RWPE2 (cell line): Measurements from ENCODE around the gene LZTFL1.
A peak's percentile ranks its signal among the peaks of the same experiment; 100 is the strongest.

Experiments used
- ATAC-seq: fragments of 200-7000 bp; cut with Tn5 transposase; 3 replicates; pipeline ENCODE4 v1.9.1; 2021; ENCODE audit warnings: low read depth
- DNase-seq: peaks from one replicate; pipeline ENCODE4 v3.0.0-alpha.2; 2020; ENCODE audit warnings: low spot score
- H3K27ac ChIP-seq: fragments of 450-650 bp; 2 replicates; pipeline ENCODE4 v1.5.1; 2017; ENCODE audit warnings: mild to moderate bottlenecking; ENCODE audit not compliant: poor library complexity, severe bottlenecking
- H3K27me3 ChIP-seq: fragments of 250-450 bp; sonication (Bioruptor Pico); 2 replicates; pipeline ENCODE4 v1.5.1; 2021; ENCODE audit warnings: mild to moderate bottlenecking, moderate library complexity; ENCODE audit not compliant: insufficient read depth, poor library complexity, severe bottlenecking
- H3K36me3 ChIP-seq: fragments of 250-450 bp; sonication (Bioruptor Pico); 2 replicates; pipeline ENCODE4 v1.5.1; 2020; ENCODE audit warnings: low read depth, mild to moderate bottlenecking, moderate library complexity
- H3K4me1 ChIP-seq: fragments of 250-450 bp; sonication (Bioruptor Pico); 2 replicates; pipeline ENCODE4 v1.5.1; 2021; ENCODE audit warnings: mild to moderate bottlenecking, moderate library complexity; ENCODE audit not compliant: insufficient read depth, poor library complexity, severe bottlenecking
- H3K4me3 ChIP-seq: fragments of 250-450 bp; sonication (Bioruptor Pico); 2 replicates; pipeline ENCODE4 v1.5.1; 2021; ENCODE audit warnings: mild to moderate bottlenecking, moderate library complexity; ENCODE audit not compliant: severe bottlenecking
- H3K9me3 ChIP-seq: fragments of 250-450 bp; sonication (Bioruptor Pico); 2 replicates; pipeline ENCODE4 v1.5.1; 2021; ENCODE audit warnings: mild to moderate bottlenecking, moderate library complexity; ENCODE audit not compliant: severe bottlenecking
- TF ChIP-seq, protein P1 (sequence below): fragments of 450-650 bp; IDR thresholded peaks from one replicate; pipeline ENCODE4 v1.5.1; 2017; ENCODE audit warnings: mild to moderate bottlenecking, moderate library complexity; ENCODE audit not compliant: poor library complexity, severe bottlenecking

Gene LZTFL1

DNA sequence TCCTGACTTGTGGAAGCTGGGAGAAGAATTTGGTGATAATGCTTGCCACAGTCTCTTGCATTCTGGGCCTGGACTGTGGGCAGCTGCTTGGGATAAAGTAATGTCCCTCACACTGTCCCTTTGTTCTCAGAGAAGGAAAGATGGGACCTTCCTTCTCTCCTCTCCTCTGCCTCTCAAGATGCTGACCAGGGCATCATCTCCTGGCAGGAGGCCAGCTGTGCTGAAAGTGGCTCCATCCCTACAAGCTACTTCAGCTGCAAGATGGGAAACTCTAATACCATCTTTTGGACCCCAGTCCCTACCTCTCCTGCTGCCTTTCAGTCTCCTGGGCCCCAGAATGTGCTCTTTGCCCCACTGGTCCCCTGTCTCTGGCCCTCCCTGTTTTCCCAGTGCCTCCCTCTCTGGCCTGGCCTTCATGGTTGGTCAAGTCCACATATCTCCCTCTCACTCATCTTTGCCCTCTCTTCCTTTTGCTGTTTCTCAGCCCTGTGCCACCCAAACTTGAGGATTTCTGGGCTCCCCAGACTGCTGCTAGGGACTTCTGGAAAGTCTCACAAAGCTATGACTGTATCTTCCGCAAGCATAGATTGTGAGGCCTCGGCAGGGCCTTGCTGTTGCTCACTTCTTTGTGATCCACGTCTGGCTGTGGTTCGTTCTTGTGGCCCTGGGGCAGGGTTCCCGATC is 38.5 kb downstream of the LZTFL1 start:
- Histone ChIP-seq H3K9me3 (no peaks in the 10 kb centered on the region), H3K36me3 (no peaks in the 10 kb centered on the region), H3K4me3 (no peak overlapping the region), H3K4me1 (no peaks in the 10 kb centered on the region), H3K27me3 (no peaks in the 10 kb centered on the region), H3K27ac (no peak overlapping the region)
- DNase-seq (no peak), ATAC-seq (no peak)
- TF ChIP-seq, protein P1, sequence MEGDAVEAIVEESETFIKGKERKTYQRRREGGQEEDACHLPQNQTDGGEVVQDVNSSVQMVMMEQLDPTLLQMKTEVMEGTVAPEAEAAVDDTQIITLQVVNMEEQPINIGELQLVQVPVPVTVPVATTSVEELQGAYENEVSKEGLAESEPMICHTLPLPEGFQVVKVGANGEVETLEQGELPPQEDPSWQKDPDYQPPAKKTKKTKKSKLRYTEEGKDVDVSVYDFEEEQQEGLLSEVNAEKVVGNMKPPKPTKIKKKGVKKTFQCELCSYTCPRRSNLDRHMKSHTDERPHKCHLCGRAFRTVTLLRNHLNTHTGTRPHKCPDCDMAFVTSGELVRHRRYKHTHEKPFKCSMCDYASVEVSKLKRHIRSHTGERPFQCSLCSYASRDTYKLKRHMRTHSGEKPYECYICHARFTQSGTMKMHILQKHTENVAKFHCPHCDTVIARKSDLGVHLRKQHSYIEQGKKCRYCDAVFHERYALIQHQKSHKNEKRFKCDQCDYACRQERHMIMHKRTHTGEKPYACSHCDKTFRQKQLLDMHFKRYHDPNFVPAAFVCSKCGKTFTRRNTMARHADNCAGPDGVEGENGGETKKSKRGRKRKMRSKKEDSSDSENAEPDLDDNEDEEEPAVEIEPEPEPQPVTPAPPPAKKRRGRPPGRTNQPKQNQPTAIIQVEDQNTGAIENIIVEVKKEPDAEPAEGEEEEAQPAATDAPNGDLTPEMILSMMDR = no peak

DNA sequence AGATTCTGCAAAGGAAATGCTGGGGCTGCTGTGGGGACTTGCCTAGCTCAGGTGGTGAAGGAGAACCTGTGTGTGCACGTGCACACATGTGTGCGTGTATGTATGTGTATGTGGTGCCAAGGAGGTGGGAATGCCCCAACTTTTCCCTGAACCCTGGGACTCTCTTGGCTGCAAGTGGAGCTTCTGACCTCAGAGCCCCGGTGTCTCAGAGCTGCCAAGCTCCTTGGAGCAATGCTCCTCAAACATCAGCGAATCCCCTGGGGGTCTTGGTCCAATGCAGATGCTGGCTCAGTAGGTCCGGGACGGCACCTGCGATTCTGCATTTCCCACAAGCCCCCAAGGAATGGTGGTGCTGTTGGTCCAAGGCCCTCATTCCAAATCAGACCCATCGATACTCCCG is 39.8 kb downstream of the LZTFL1 start:
- TF ChIP-seq, protein P1 = no peak
- no peak overlapping the region for H3K4me3 ChIP-seq
- H3K27me3 ChIP-seq = peaks cover 7% of the 10 kb centered on the region
- ATAC-seq = no peak
- no peak overlapping the region for H3K27ac ChIP-seq
- no peak for DNase-seq
- H3K4me1 ChIP-seq = no peaks in the 10 kb centered on the region
- no peaks in the 10 kb centered on the region for H3K9me3 ChIP-seq
- H3K36me3 ChIP-seq = no peaks in the 10 kb centered on the region

DNA sequence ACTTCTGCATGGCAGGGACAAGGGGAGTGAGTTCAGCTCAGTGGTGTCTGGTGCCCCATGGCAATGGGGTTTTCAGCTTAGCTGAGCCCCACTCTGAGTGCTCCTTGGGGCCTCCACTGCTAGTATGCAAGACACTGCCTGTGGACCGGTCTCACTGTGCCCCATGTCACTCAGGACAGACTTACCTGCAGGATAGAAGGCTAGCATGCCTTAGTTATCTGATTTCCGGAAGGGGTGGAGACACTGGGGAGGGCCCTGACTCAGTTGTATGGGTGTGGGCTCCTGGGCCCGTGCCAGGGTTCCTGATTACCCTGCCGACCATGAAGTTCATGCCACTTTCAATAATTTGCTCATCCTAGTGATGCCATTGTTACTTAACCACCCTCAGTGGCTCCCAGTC is 41.3 kb downstream of the LZTFL1 start:
- H3K9me3 ChIP-seq = no peaks in the 10 kb centered on the region
- H3K27me3 ChIP-seq = peaks cover 23% of the 10 kb centered on the region
- no peak overlapping the region for H3K4me3 ChIP-seq
- DNase-seq = no peak
- TF ChIP-seq, protein P1 = no peak
- ATAC-seq = peak; percentile 14; the same call in 1 of the 3 replicates
- H3K4me1 ChIP-seq = no peaks in the 10 kb centered on the region
- H3K36me3 ChIP-seq = no peaks in the 10 kb centered on the region
- H3K27ac ChIP-seq = no peak overlapping the region

DNA sequence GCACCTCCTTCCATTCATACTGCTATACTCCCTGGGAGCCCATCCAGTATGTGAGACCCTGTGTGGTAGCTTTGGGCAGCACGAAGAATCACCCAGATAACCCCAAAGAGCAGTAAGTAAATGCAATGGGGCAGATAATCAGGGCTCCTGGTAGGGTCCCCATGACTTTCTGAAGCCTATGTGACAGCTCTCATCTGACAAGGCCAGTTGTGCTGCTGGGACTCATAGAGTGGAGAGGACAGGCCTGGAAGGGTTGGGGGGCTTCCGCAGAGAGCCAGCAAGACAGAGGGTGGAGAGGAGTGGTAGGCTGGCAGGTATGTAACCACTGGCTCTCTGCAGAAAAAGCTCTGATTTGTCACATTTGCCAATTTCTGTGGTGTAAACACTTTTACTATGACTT is 42.3 kb downstream of the LZTFL1 start:
- no peaks in the 10 kb centered on the region for H3K4me1 ChIP-seq
- H3K27me3 ChIP-seq = peaks cover 33% of the 10 kb centered on the region
- ATAC-seq (no peak), DNase-seq (no peak)
- H3K9me3 ChIP-seq = no peaks in the 10 kb centered on the region
- H3K4me3 ChIP-seq = no peak overlapping the region
- TF ChIP-seq, protein P1 = no peak
- H3K27ac ChIP-seq = no peak overlapping the region
- H3K36me3 ChIP-seq = no peaks in the 10 kb centered on the region

DNA sequence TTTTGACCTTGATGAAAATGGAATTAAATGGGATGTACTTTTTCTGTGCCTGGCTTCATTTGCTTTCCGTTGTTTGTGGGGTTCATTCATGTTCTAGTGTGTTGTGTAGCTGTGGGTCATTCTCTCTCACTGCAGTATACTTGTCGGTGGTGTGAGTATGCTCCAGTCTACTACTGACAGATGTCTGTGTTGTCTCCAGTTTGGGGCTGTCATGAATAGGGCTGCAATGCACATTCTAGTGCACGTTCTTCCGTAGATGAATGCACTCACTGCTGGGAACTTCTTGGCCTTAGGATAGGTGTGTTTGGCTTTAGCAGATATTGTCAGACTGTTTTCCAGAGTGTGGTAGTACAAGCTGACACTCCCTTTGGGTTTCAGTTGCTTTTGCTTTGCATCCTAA is 43.9 kb downstream of the LZTFL1 start:
- DNase-seq = no peak
- TF ChIP-seq, protein P1 = no peak
- no peak for ATAC-seq
- H3K9me3 ChIP-seq = no peaks in the 10 kb centered on the region
- H3K4me1 ChIP-seq = no peaks in the 10 kb centered on the region
- no peak overlapping the region for H3K4me3 ChIP-seq
- peaks cover 34% of the 10 kb centered on the region for H3K27me3 ChIP-seq
- H3K36me3 ChIP-seq = no peaks in the 10 kb centered on the region
- H3K27ac ChIP-seq = no peak overlapping the region
